GM18511 (cell line): Measurements from ENCODE around the gene ERC1.

Experiments
- ATAC-seq: cut with Tn5 transposase; IDR thresholded peaks from one replicate; pipeline ENCODE4 v1.9.1; 2021; ENCODE audit warnings: mild to moderate bottlenecking, moderate library complexity; ENCODE audit not compliant: unreplicated experiment

ERC1 gene

DNA sequence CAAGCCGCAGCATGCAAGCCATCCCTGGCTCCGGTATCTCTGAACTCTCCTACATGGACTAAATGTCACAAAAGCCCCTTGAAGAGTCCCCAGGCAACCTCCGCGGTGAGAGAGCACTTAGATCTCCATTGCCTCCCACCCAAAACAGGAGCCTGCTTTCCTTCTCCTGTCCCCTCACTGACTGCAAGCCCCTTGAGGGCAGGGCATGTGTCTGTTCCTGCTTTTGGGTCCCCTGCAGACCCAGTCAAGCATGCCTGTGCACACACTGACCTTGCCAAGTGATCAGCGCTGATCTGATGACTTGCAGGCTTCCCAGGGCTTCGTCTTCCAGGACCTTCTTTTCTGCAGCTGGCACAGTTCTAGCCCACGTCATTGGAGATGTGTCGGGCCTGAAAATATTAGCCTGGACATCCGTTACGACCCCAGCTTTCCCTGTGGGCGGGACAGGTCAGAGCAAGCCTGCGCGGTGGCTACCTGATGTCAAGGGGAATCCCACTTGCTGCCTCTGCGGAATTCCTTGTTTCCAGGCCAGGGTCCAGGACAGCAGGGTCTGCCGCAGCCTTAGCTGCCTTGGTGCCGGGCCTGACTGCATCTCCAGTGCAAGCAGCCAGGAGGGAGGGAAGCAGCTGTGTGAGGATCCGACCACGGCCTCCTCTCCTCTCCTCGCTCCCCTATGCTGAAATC is 510.8 kb downstream of the ERC1 start:
- ATAC-seq = no peak

DNA sequence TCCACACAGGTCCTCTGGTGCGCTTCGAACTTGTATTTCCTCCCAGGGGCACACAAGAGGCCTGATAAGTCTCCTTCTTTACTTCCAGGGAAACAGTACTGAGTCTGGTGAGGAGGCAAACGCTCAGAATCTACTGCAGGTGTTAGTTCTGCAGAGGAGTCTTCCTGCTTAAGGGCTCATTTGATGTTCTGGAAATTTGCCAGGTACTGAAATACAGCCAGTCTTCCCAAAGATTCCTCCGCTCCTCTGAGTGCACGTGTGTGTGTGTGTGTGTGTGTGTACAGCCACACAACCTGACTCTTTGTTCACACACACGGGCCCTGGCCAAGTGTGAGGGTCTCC is 511.3 kb downstream of the ERC1 start:
- ATAC-seq = no peak

DNA sequence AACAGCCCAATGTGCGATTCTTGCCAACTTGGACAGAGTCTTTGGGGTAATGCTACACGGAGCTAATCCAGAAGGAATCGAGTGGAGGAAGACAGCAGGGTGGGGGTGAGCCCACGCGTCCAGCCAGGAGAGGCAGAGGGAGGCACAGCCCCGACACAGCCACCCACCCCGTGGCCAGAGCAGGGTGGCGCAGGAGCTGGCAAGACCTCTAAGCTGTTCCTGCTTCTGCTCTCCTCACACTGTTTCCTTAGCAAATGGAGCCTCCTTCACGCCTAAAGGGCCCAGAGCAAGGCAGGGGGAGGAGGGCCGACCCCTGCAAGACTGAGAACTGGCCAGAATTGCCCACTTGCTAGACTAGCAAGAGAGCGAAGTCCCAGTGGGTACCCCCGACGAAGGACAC is 511.8 kb downstream of the ERC1 start:
- no peak for ATAC-seq

DNA sequence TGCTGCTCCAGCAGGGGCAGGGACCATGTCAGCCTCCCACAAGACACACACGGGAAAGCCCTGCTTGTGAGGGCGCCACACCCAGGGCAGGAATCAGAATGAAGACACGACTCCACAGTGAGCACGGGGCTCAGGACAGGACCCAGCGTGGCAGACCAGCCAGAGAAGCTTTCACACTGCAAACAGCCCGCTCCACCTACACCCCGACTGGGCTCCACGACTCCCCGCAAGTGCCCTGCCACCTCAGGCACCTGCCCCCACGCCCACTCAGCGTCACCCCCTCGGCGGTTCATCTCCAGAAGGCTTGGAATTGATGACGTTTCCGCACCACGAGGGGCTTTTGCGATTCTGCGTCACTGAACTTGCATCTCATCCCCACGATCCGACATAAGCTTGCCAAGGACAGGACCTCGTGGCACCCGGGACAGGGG is 512.3 kb downstream of the ERC1 start:
- no peak for ATAC-seq

DNA sequence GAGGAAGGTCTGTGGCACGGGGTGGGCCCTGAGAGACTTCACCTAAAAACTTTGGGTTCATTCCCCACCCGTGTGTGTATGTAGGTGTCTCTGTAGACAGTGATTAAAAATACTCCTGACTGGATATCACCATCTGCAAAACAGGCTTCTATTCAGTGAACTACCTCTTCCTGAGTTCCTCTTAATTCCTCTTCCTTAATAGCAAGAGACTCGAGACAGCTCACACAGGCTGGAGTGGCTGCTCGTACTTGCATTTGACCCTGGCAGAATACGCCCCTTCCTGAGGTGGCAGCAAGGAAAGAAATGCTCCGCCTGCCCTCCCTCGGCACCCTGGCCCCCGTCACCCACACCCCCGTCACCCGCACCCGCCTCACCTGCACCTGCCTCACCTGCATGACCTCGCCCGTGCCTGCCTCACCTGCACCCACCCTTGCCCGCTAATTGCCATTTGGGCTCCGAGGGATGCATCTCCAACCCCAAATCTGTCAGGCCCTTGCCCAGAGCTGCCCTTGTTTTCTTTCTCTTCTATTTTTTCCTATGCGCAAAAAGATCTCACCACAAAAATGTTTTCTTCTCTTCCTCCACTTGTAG is 513.4 kb downstream of the ERC1 start:
- no peak for ATAC-seq

DNA sequence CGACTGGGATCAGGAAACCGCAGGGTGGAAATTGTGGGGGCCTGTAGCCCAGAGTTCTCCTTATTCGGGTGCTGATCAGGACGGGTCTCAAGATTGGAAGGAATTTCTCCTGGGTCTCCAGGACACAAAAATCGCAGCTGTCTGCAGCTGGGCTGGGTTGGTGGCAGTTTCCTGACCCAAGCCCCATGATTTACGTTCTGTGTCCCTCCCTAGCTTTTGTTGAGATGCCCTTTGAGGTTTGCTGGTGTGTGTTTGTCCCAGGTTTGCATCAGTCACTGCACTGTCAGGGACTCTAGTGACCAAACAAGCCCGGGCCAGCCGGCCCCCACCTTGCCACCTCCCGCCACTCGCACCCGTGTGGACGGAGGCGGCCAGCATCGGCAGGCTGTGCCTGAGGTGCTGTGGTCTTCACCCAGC is 513.9 kb downstream of the ERC1 start:
- no peak for ATAC-seq

DNA sequence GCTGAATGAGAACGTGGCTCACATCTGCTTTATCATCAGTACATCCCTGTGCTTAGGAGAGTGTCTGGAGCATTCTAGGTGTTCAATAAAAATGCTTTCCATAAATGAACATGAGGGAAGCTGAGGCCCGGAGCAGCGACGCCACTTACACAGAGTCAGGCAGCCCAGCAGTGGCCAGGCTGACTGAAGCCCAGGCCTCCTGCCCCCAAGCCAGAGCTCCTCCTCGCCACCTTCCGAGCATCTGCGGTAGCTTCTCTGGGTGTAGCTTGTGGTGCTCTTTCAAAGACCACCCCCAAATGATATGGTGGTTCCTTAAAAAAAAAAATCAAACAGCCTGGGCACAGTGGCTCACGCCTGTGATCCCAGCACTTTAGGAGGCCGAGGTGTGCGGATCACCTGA is 514.6 kb downstream of the ERC1 start:
- ATAC-seq = no peak

DNA sequence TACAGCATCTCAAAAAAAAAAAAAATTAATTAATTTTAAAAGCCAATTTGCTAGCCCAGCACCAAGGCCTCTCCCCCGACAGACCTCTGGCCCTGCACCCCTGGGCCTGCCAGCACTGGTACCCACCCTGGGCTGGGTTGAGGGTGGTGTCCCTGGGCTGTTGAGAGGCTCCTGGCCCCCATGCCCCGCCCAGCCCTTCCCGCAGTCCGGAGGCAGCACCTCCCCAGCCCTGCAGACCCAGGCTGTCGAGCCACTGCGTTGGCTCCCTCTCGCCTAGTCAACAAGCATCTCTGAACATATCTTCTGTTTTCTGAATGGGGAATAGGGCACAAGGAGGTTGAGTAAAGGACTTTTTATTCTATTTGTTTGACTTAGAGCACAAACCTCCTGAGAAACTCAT is 516.3 kb downstream of the ERC1 start:
- ATAC-seq = no peak

DNA sequence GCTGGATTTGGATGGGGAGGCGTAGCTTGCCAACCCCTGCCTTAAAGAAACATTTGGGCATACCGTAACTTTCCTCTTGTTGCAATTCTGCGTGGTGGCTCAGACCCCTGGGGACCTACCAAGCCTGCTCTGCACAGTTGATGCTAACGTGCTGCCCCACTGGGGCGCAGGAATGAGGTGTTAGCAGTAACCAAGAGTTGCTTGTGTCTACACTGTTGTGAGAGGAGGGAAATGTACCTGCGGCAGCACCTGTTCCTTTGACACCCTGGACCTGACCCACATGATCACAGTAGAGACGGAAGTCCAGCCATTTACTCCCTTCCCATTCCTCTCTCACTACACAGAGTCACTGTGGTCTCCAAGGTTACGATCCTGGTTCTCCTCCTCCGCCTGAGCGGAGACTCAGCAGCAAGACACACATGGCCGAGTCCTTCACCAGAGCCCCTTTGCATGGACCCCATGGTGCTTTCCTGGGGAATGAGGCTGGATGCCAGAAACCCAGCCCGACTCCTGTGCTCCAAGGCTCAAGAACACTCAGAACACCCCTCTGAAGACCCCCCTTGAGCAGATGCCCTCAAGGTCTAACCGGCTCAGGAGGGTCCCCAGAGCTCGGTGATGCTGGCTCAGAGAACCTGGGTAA is 518.5 kb downstream of the ERC1 start:
- no peak for ATAC-seq

DNA sequence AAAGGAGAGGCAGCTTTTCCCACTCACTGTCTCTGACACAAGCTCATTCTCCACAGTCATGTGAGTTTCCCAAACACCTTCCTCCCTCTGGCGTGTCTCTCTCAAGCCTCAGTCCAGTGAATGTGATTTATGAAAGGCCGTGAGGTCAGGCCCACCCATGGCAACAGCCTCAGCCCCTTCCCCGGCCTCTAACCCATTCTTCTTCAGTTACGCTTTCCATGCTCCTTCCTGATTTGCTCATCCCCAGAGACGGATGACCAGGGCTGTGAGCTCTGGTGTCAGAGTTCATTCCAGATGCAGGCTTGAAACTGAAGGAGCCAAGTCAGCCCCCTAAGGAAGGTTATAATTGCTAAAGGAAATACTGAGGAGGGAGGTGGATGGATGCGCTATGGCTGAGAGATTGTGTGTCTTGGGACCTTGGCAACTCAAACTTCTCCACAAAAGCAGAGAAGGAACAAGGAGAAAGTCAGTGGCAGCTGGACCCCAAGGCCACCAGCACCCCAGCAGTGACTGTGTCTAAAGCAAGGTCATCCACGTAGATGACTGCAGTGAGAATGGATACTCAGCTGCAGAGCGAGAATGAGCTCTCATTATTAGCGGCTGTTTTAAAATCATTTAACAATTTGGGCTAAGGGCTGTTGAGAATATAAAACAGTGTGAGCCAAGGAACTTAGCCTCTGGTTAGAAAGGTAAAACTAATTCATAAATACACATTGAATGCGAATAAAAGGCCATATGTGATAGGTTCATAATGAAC is 519.2 kb downstream of the ERC1 start:
- no peak for ATAC-seq

DNA sequence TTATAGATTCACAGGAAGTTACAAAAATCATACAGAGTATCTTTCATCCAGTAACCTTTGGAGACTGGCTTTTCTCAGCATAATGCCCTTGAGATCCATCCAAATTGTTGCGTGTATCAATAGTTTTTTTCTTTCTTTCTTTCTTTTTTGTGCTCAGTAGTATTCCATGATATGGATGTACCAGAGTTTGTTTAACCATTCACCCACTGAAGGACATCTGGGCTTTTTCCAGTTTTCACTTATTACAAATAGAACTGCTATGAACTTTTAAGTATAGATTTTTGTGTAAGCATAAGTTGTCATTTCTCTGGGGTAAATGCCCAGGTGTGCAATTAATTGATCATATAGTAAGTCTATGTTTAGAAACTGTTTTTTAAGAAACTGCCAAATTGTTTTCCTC is 524.0 kb downstream of the ERC1 start:
- ATAC-seq = no peak

DNA sequence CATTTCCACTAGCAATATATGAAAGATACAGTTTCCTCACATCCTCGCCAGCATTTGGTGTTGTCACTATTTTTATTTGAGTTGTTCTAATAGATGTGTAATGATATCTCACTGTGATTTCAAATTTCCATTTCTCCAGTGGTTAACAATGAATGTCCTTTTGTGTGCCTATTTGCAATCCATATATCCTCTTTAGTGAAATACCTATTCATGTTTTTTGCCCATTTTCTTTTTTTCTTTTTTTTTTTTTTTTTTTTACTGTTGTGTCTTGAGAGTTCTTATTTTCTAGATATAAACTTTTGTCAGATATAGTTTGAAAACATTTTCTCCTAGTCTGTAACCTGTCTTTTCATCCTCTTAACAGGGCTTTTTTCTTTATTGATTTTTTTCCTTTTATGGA is 524.4 kb downstream of the ERC1 start:
- no peak for ATAC-seq

DNA sequence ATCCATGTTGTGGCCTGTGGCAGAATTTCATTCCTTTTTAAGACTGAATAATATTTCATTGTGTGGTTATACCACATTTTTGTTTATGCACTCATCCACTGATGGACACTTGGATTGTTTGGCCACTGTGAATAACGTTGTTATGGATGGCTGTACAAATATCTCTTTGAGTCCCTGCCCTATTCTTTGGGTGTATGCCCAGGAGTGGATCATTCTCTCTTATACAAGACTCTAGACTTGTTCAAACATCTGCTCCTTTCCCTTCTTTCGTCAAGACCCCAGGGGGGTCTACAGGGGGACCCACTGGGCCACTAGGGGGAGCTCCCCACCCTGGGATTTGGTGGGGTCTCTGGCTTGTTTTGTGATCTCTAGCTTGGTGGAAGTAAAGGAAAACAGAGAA is 526.0 kb downstream of the ERC1 start:
- ATAC-seq = no peak

DNA sequence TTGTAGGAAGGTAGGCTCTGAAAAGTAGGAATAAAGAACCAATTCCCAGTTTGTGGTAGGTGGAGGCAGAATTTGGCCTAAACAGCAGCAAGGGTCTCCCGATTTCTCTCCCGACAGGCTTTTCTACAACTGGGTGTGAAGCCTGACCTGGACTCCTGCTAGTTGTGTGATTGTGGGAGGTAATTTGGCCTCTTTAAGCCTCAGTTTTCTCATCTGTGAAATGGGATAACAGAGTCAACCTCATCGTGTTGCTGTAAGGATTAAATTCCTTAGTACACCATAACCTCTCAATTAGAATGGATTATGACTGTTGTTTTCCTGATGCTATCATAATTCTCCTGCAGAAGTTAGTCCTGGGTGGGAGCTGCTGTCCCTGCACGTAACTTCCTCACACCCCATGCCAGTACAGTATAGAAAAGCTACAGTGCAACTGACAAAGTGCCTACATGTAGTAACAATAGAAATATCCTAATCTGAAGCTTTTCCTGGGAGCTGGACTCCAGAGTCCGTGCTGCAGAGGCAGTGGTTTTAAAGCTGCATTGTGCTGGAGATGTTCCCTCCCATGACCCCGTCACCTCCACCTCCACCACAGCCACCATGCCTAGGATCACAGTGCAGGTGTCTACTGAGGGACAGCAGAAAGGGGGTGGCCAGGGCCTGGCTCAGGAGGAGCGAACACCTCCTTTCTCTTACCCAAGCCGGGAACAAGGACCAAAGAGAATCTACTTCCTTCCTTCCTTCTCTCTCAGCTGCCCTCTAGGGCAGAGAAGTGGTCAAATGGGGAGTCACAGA is 526.9 kb downstream of the ERC1 start:
- no peak for ATAC-seq

DNA sequence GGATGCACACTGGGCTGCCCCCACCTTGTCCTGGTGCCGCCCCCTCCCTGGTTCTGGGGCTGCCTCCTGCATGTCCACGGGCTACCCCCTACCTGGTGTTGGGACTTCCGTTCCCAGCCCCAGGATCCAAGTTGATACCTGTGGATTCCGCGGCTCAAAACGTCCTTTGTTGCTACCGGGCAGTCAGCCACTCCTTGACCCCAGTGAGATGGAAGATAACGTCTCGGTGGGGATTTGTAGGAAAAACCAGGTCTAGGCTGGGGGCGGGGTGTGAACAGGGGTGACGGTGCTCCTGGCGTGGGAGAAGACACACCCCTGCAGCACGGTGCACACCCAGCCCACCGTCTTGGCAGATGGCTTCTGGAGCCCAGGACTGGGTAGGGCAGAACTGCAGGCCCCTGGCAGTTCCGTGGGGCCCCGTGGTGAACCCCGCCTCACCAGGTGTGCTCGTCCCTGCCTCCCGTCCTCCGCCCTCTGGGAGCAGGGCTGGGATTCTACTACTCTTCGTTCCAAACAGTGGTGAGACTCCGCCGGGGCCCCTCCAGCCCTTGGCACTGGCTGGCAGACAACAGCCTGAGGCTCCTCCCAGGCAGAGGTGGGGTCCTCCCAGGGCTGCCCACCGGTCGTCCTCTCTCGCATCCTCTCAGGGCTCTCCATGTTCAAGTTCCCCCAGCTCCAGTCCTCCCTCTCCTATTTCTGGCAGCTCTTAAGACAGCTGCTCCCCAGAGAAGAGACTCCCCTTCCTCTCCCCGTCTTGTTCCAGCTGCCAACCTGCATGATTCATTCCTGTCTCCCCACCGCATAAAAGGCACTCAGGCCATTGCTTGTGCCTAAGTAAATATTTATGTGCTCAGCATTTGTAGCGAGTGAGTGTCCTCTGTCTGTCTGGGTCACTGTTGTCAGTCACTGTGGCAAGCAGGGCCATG is 527.8 kb downstream of the ERC1 start:
- no peak for ATAC-seq

DNA sequence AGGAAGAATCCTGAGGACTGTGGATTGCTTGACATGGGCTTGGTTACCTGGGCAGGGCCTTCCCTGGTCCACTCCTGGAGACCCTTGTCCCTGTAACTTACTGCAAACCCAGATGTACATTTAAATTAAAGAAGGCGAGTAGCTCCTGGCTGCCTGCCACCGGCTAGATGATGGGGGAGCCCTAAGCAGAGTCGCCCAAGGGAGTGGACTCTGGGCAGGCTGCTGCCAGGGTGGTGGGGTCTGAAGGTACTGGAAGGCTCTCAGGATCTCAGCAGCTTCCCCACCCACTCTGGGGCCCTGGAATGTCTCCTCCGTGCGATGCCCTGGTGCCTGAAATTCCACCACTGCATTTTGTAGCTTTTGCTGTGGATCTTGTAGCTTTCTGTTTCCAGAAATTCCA is 528.6 kb downstream of the ERC1 start:
- ATAC-seq = no peak

DNA sequence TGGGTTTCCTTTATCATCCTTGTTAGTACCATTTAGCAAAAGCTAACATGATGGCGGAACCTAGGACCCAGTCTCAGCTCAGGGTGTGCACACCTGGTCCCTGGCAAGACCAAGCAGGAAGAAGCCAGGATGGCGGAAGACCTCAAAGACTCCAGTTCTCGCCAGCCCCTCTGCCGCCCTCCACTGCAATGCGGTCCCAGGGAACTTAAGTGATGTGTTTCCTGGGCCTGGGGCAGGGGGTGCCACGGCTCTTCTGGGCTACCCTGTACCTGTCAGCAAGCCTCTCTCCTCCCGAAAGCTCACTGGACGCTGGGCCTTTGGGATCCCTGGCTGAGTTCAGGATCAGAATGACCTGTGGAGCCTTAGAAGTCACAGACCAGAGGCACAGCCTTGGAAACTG is 532.0 kb downstream of the ERC1 start:
- no peak for ATAC-seq

DNA sequence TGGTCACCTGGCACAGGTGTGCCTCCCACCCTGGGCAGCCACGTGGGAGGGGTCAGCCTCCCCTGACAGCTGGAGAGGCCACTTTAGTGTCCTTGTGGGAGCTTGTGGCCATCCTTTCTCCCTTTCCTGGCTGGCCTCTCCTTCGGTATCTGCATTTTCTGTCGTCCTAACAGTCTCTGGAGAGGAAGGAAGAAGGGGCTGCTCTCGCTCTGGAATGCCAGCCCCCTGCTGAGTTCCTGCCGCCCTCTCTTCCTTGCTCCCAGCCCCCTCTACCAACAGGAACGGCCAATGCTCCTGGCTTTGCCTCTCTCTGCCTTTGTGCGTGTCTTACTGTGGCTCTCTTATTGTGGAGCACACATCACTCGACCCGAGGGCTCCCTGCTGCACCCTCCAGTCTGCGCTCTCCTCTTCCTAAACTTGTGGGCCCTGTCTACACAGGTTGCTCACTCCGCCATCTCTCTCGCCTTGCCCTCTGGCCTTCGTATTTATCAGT is 532.6 kb downstream of the ERC1 start:
- no peak for ATAC-seq

DNA sequence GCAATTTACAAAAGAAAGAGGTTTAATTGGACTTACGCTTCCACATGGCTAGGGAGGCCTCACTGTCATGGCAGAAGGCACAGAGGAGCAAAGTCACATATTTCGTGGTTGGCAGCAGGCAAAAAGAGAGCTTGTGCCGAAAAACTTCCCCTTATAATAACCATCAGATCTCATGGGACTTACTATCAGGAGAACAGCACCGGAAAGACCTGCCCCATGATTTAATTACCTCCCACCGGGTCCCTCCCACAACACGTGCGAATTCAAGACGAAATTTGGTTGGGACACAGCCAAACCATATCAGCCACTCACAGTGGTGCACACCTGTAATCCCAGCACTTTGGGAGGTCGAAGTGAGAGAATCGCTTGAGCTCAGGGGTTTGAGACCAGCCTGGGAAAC is 534.8 kb downstream of the ERC1 start:
- no peak for ATAC-seq

DNA sequence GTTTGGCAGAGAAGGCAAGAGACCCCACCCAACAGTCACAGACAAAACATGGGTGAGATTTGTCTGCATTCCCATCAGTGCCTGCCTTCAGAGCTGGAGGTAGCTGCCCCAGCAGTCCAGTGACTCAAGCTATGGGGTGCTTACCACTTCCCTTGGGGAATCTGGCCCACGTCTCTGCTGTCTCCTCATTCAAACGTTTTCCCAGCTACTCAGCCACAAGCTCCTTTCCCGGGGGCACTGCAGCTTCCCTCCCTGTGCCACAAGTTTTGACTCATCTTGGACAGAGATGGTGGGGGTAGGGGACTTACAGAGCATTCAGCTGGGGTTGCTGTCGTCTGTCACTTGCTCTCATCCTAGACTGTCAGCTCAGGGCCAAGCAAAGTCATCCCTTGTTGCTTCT is 536.8 kb downstream of the ERC1 start:
- ATAC-seq = no peak
